Measurements from ENCODE around the gene MSRB3. TPM values are rescaled to one million over a fixed set of nuclear protein-coding genes. Genes with fewer than 3 reads are reported as not detected.

MSRB3 gene
- total and polyA plus RNA-seq, 2 donors: 1.1 to 9.7 TPM

GRCh38 chr12:65495233-65495632 lies 216.8 kb downstream of the MSRB3 start:
- no peak overlapping the region for H3K4me3 ChIP-seq (ENCODE audit: low read length in 2 of 2)
- 59% methylated on average over 2 of the region's 2 CpGs for WGBS
- no peaks in the 10 kb centered on the region for H3K36me3 ChIP-seq (ENCODE audit: control insufficient read depth in 2 of 2, insufficient read depth in 2 of 2, low read length in 1 of 2)
- no peak for DNase-seq (ENCODE audit: low read depth in 6 of 9, low spot score in 9 of 9)
- no peaks in the 10 kb centered on the region for H3K4me1 ChIP-seq (ENCODE audit: control insufficient read depth in 2 of 2, insufficient read depth in 2 of 2, low read length in 2 of 2)
- no peaks in the 10 kb centered on the region for H3K27me3 ChIP-seq (ENCODE audit: control insufficient read depth in 2 of 2, insufficient read depth in 1 of 2, low read length in 1 of 2)
- no peak overlapping the region for H3K27ac ChIP-seq (ENCODE audit: low read depth in 1 of 2, low read length in 1 of 2)
- H3K9me3 ChIP-seq (ENCODE audit: control insufficient read depth in 2 of 2, insufficient read depth in 1 of 2, low read length in 1 of 2): no peaks in the 10 kb centered on the region

DNA sequence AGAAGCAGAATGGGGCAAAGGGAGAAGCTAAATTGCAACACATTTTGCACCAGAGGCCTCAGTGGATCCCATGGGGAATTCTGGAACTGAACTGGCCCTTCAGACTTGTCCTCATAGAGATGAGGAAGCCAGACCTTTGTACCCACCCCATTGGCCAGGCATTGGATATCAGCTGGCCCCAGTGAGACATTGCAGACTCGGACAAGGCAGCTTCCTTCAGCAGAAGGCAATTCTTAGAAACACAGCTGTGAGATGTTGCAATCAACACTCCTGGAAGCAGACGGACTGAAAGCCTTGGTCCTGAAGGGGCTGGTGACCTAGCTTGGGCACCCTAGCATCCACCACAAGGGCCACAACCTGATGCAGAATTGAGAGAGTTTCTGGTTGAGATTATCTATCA lies 218.1 kb downstream of the MSRB3 start:
- 49% methylated on average over 2 of the region's 2 CpGs for WGBS
- Histone ChIP-seq H3K27ac (ENCODE audit: low read depth in 1 of 2, low read length in 1 of 2) (no peak overlapping the region), H3K9me3 (ENCODE audit: control insufficient read depth in 2 of 2, insufficient read depth in 1 of 2, low read length in 1 of 2) (no peaks in the 10 kb centered on the region), H3K4me1 (ENCODE audit: control insufficient read depth in 2 of 2, insufficient read depth in 2 of 2, low read length in 2 of 2) (no peaks in the 10 kb centered on the region), H3K4me3 (ENCODE audit: low read length in 2 of 2) (no peak overlapping the region), H3K27me3 (ENCODE audit: control insufficient read depth in 2 of 2, insufficient read depth in 1 of 2, low read length in 1 of 2) (no peaks in the 10 kb centered on the region), H3K36me3 (ENCODE audit: control insufficient read depth in 2 of 2, insufficient read depth in 2 of 2, low read length in 1 of 2) (no peaks in the 10 kb centered on the region)
- DNase-seq (ENCODE audit: low read depth in 6 of 9, low spot score in 9 of 9): no peak

GRCh38 chr12:65497660-65498059 lies 219.2 kb downstream of the MSRB3 start:
- 94% methylated on average over 4 of the region's 4 CpGs for WGBS
- no peaks in the 10 kb centered on the region for H3K36me3 ChIP-seq (ENCODE audit: control insufficient read depth in 2 of 2, insufficient read depth in 2 of 2, low read length in 1 of 2)
- H3K4me1 ChIP-seq (ENCODE audit: control insufficient read depth in 2 of 2, insufficient read depth in 2 of 2, low read length in 2 of 2): no peaks in the 10 kb centered on the region
- no peak for DNase-seq (ENCODE audit: low read depth in 6 of 9, low spot score in 9 of 9)
- no peaks in the 10 kb centered on the region for H3K27me3 ChIP-seq (ENCODE audit: control insufficient read depth in 2 of 2, insufficient read depth in 1 of 2, low read length in 1 of 2)
- no peak overlapping the region for H3K27ac ChIP-seq (ENCODE audit: low read depth in 1 of 2, low read length in 1 of 2)
- H3K9me3 ChIP-seq (ENCODE audit: control insufficient read depth in 2 of 2, insufficient read depth in 1 of 2, low read length in 1 of 2): no peaks in the 10 kb centered on the region
- H3K4me3 ChIP-seq (ENCODE audit: low read length in 2 of 2): no peak overlapping the region

DNA sequence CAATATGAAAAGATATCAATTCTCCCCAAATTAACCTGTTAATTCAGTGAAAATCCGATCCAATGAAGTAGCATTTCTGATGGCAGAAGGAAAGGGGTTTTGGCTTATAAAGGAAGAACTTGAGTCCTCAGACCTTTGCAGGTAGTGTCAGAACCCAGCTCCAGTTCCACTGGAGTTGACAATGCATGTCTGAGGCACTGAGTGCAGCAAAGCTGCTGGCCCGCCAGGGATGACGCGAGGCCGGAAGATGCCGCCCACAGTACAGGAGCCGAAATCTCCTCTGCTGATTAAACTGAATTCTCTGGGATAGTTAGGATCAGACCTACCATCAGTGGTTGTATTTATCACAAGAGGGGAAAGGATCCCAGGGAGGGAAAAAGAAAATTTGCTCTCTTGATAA lies 220.7 kb downstream of the MSRB3 start:
- Histone ChIP-seq H3K27me3 (ENCODE audit: control insufficient read depth in 2 of 2, insufficient read depth in 1 of 2, low read length in 1 of 2) (no peaks in the 10 kb centered on the region), H3K36me3 (ENCODE audit: control insufficient read depth in 2 of 2, insufficient read depth in 2 of 2, low read length in 1 of 2) (no peaks in the 10 kb centered on the region), H3K4me1 (ENCODE audit: control insufficient read depth in 2 of 2, insufficient read depth in 2 of 2, low read length in 2 of 2) (no peaks in the 10 kb centered on the region), H3K27ac (ENCODE audit: low read depth in 1 of 2, low read length in 1 of 2) (no peak overlapping the region), H3K9me3 (ENCODE audit: control insufficient read depth in 2 of 2, insufficient read depth in 1 of 2, low read length in 1 of 2) (no peaks in the 10 kb centered on the region), H3K4me3 (ENCODE audit: low read length in 2 of 2) (no peak overlapping the region)
- no peak for DNase-seq (ENCODE audit: low read depth in 6 of 9, low spot score in 9 of 9)
- WGBS: 97% methylated on average over 7 of the region's 7 CpGs

GRCh38 chr12:65500091-65500900 lies 221.8 kb downstream of the MSRB3 start:
- H3K4me1 ChIP-seq (ENCODE audit: control insufficient read depth in 2 of 2, insufficient read depth in 2 of 2, low read length in 2 of 2): no peaks in the 10 kb centered on the region
- no peaks in the 10 kb centered on the region for H3K27me3 ChIP-seq (ENCODE audit: control insufficient read depth in 2 of 2, insufficient read depth in 1 of 2, low read length in 1 of 2)
- H3K9me3 ChIP-seq (ENCODE audit: control insufficient read depth in 2 of 2, insufficient read depth in 1 of 2, low read length in 1 of 2): no peaks in the 10 kb centered on the region
- H3K4me3 ChIP-seq (ENCODE audit: low read length in 2 of 2): no peak overlapping the region
- no peak overlapping the region for H3K27ac ChIP-seq (ENCODE audit: low read depth in 1 of 2, low read length in 1 of 2)
- WGBS: 82% methylated on average over 7 of the region's 7 CpGs
- H3K36me3 ChIP-seq (ENCODE audit: control insufficient read depth in 2 of 2, insufficient read depth in 2 of 2, low read length in 1 of 2): no peaks in the 10 kb centered on the region
- no peak for DNase-seq (ENCODE audit: low read depth in 6 of 9, low spot score in 9 of 9)

DNA sequence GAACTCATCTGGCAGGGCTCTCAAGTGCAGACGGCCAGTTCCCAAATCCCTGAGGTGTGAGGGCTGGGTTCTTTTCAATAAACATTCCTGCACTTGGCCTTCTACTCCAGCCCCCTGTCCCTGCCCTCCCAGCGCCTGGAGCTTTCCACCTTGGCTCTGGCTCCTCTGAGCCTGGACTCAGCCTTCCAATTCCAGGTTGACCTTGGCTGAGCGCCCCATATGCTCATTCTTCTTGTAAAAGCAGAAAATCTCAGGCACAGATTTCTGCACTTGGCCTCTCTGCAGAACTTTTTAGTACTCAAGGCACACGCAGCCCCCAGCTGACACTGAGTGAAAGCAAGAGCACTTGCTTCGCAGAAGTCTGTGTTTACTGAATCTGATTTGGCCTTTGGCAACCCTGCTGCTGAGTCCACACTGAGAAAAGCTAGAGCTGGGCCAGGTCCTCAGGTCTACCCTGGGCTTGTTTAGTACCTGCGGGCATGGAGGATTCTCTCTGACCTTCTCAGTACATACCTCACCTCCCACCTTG lies 222.7 kb downstream of the MSRB3 start:
- Histone ChIP-seq H3K27me3 (ENCODE audit: control insufficient read depth in 2 of 2, insufficient read depth in 1 of 2, low read length in 1 of 2) (no peaks in the 10 kb centered on the region), H3K9me3 (ENCODE audit: control insufficient read depth in 2 of 2, insufficient read depth in 1 of 2, low read length in 1 of 2) (no peaks in the 10 kb centered on the region), H3K27ac (ENCODE audit: low read depth in 1 of 2, low read length in 1 of 2) (no peak overlapping the region), H3K4me1 (ENCODE audit: control insufficient read depth in 2 of 2, insufficient read depth in 2 of 2, low read length in 2 of 2) (no peaks in the 10 kb centered on the region), H3K4me3 (ENCODE audit: low read length in 2 of 2) (no peak overlapping the region), H3K36me3 (ENCODE audit: control insufficient read depth in 2 of 2, insufficient read depth in 2 of 2, low read length in 1 of 2) (no peaks in the 10 kb centered on the region)
- 89% methylated on average over 6 of the region's 6 CpGs for WGBS
- DNase-seq (ENCODE audit: low read depth in 6 of 9, low spot score in 9 of 9): no peak

- Histone ChIP-seq H3K36me3 (ENCODE audit: control insufficient read depth in 2 of 2, insufficient read depth in 2 of 2, low read length in 1 of 2) (no peaks in the 10 kb centered on the region), H3K9me3 (ENCODE audit: control insufficient read depth in 2 of 2, insufficient read depth in 1 of 2, low read length in 1 of 2) (no peaks in the 10 kb centered on the region), H3K27ac (ENCODE audit: low read depth in 1 of 2, low read length in 1 of 2) (no peak overlapping the region), H3K27me3 (ENCODE audit: control insufficient read depth in 2 of 2, insufficient read depth in 1 of 2, low read length in 1 of 2) (no peaks in the 10 kb centered on the region), H3K4me3 (ENCODE audit: low read length in 2 of 2) (no peak overlapping the region), H3K4me1 (ENCODE audit: control insufficient read depth in 2 of 2, insufficient read depth in 2 of 2, low read length in 2 of 2) (no peaks in the 10 kb centered on the region)
- 91% methylated on average over 5 of the region's 5 CpGs for WGBS
- no peak for DNase-seq (ENCODE audit: low read depth in 6 of 9, low spot score in 9 of 9)
Observed at GRCh38 chr12:65501935-65502334, 223.5 kb downstream of the MSRB3 start.

GRCh38 chr12:65504417-65504816 lies 225.9 kb downstream of the MSRB3 start:
- Histone ChIP-seq H3K27ac (ENCODE audit: low read depth in 1 of 2, low read length in 1 of 2) (no peak overlapping the region), H3K27me3 (ENCODE audit: control insufficient read depth in 2 of 2, insufficient read depth in 1 of 2, low read length in 1 of 2) (no peaks in the 10 kb centered on the region), H3K4me3 (ENCODE audit: low read length in 2 of 2) (no peak overlapping the region), H3K9me3 (ENCODE audit: control insufficient read depth in 2 of 2, insufficient read depth in 1 of 2, low read length in 1 of 2) (no peaks in the 10 kb centered on the region), H3K36me3 (ENCODE audit: control insufficient read depth in 2 of 2, insufficient read depth in 2 of 2, low read length in 1 of 2) (no peaks in the 10 kb centered on the region), H3K4me1 (ENCODE audit: control insufficient read depth in 2 of 2, insufficient read depth in 2 of 2, low read length in 2 of 2) (no peaks in the 10 kb centered on the region)
- WGBS: 94% methylated on average over 1 of the region's 1 CpG
- no peak for DNase-seq (ENCODE audit: low read depth in 6 of 9, low spot score in 9 of 9)

GRCh38 chr12:65505386-65506121 lies 227.1 kb downstream of the MSRB3 start:
- no peaks in the 10 kb centered on the region for H3K36me3 ChIP-seq (ENCODE audit: control insufficient read depth in 2 of 2, insufficient read depth in 2 of 2, low read length in 1 of 2)
- H3K27ac ChIP-seq (ENCODE audit: low read depth in 1 of 2, low read length in 1 of 2): no peak overlapping the region
- 89% methylated on average over 12 of the region's 12 CpGs for WGBS
- no peak overlapping the region for H3K4me3 ChIP-seq (ENCODE audit: low read length in 2 of 2)
- no peaks in the 10 kb centered on the region for H3K27me3 ChIP-seq (ENCODE audit: control insufficient read depth in 2 of 2, insufficient read depth in 1 of 2, low read length in 1 of 2)
- no peak for DNase-seq (ENCODE audit: low read depth in 6 of 9, low spot score in 9 of 9)
- H3K4me1 ChIP-seq (ENCODE audit: control insufficient read depth in 2 of 2, insufficient read depth in 2 of 2, low read length in 2 of 2): no peaks in the 10 kb centered on the region
- H3K9me3 ChIP-seq (ENCODE audit: control insufficient read depth in 2 of 2, insufficient read depth in 1 of 2, low read length in 1 of 2): no peaks in the 10 kb centered on the region

All from thymus (tissue), 11 donors.